Measurements from ENCODE around the gene DNAH12.

Gene DNAH12, protein sequence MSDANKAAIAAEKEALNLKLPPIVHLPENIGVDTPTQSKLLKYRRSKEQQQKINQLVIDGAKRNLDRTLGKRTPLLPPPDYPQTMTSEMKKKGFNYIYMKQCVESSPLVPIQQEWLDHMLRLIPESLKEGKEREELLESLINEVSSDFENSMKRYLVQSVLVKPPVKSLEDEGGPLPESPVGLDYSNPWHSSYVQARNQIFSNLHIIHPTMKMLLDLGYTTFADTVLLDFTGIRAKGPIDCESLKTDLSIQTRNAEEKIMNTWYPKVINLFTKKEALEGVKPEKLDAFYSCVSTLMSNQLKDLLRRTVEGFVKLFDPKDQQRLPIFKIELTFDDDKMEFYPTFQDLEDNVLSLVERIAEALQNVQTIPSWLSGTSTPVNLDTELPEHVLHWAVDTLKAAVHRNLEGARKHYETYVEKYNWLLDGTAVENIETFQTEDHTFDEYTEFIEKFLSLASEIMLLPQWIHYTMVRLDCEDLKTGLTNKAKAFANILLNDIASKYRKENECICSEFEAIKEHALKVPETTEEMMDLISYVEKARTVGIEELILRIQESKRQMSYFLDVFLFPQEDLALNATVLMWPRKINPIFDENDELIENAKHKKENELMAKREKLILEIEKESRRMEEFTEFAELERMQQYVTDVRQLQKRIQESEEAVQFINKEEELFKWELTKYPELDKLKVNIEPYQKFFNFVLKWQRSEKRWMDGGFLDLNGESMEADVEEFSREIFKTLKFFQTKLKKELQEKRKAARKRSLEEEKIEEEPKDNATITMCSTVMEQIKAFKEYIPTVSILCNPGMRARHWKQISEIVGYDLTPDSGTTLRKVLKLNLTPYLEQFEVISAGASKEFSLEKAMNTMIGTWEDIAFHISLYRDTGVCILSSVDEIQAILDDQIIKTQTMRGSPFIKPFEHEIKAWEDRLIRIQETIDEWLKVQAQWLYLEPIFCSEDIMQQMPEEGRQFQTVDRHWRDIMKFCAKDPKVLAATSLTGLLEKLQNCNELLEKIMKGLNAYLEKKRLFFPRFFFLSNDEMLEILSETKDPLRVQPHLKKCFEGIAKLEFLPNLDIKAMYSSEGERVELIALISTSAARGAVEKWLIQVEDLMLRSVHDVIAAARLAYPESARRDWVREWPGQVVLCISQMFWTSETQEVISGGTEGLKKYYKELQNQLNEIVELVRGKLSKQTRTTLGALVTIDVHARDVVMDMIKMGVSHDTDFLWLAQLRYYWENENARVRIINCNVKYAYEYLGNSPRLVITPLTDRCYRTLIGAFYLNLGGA (N-terminal part only)

DNA sequence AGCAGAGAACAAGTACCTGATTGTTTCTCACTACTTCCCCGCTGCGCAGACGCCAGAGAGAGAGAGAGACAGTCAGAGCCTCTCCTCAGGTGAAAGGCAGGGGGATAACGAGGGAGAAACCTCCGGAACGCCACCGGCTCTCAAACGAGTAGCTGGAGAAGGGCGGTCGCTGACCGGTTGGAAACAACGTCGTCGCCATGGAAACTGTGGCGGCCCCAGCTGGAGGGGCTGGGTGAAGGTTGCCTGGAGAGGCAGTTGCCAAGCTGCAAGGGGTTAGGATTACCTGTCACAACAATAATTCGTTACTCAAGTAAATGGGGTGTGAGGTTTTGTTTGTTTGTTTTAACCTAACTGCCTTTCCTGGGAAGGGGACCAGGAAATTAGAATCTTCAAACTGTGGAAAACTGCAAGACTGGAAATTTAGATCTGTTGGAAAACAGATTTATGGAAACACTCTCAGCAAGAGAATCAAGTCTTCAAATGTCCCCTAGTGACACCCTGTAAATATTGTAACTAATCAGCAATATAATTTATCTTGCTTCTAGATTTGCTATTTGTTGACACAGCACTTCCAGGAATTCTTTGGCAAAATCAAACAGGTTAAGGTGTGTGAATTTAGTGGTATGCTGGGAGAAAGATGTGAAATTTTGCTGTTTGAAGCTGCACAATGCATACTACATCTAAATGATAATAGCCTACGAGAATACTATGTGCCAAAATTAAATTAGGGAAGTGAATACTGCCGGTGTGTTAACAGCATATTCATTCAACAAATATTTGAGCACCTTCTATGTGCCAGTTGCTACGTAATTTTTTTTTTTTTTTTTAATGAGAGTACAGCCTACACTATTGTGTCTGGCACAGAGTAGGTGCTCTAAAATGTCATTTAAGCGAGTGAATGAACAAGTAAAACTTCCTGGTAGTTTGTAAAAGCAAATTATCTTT lies at the start of gene DNAH12:
TSS of gene DNAH12 (minus strand) at position 164 of the 945 bp plus-strand sequence. CDS start 1,474 bp downstream, outside the sequence.
- no peak for DNase-seq

DNA sequence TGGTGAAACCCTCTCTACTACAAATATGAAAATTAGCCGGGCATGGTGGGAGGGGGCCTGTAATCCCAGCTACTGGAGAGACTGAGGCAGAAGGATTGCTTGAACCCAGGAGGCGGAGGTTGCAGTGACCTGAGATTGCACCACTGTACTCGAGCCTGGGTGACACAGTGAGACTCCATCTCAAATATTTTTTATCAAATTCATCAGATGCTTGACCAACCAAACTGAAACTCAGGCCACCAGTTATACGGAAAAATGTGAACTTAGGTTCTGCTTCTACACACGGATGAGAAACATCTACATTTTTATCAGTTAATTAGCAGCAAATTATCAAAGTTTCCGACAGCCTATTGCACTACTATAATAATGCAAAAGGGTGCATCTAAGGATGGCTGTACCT lies 48.2 kb upstream of the DNAH12 start:
- DNase-seq, result no peak

- no peak for DNase-seq
These were observed 43.8 kb upstream of the DNAH12 start for GRCh38 chr3:57587905-57588304.

- DNase-seq, result no peak
These were observed 42.6 kb upstream of the DNAH12 start for GRCh38 chr3:57586778-57587177.

DNA sequence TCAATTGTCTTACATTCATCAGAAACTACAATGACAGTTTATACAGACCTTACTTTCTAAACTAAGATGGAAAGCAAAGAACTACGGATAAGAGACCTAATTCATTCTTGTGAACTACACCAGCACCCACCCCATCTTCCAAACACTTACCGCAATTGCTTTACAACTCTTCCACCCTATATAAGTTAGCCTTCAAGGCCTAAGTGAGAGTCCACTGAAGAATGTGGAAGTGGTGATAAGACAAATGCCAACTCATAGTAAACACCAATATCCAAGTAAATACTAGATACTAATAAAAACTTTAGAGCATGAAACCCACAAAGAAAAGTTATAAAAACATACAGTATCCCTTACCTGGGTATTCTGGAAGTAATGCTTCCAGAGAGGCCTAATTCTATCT lies 39.4 kb upstream of the DNAH12 start:
- DNase-seq, result no peak

- no peak for DNase-seq
These were observed 38.5 kb upstream of the DNAH12 start for GRCh38 chr3:57582474-57583168.

GRCh38 chr3:57577801-57578200 lies 33.7 kb upstream of the DNAH12 start:
- no peak for DNase-seq

DNA sequence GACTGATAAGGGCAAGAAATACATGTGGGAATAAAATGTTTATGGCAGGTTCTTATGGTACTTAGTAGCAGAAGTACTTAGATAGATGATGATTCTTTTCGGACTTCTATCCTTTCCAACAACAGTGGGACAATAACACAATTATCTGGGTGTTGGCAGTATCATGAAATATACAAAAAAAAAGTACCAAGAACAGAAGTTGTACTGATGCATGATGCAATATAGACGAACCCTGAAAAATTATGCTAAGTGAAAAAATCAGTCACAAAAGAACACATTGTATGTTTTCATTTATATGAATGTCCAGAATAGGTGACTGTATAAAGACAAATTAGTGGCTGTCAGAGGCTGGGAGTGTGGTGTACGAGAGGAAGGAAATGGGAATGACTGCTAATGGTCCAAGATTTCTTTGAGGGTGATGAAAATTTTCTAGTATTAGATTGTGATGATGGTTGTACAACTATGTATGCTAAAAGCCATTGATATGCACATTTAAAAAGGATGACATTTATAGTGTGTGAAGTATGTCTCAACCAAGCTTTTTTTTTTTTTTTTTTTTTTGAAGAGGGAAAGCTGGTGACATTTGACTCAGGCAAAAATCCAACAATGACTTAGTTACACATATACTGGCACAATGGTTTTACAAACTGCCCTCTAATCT lies 32.0 kb upstream of the DNAH12 start:
- DNase-seq, result no peak

DNA sequence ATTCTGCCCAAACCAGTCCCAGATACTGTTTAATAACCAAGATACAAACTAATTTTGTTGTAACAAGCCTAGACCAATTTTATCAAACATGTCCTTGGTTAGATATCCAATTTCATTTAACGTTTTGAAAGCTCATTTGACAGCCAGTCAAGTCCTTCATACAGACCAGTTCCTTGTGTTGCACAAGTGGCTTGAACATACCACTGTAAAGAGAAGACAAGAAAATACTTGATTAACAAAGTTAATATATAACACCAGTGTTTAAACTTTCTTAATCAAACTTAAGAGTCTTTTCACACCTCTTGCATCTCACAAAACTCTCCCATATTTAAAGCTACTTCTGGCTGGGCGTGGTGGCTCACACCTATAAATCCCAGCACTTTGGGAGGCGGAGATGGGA lies 28.0 kb upstream of the DNAH12 start:
- no peak for DNase-seq

GRCh38 chr3:57570878-57571277 lies 26.7 kb upstream of the DNAH12 start:
- no peak for DNase-seq

GRCh38 chr3:57569859-57570450 lies 25.8 kb upstream of the DNAH12 start:
- no peak for DNase-seq

GRCh38 chr3:57559526-57559925 lies 15.4 kb upstream of the DNAH12 start:
- DNase-seq, result no peak

GRCh38 chr3:57557085-57557537 lies 13.0 kb upstream of the DNAH12 start:
- no peak for DNase-seq

- no peak for DNase-seq
These were observed 12.4 kb upstream of the DNAH12 start for GRCh38 chr3:57556459-57557084.

DNA sequence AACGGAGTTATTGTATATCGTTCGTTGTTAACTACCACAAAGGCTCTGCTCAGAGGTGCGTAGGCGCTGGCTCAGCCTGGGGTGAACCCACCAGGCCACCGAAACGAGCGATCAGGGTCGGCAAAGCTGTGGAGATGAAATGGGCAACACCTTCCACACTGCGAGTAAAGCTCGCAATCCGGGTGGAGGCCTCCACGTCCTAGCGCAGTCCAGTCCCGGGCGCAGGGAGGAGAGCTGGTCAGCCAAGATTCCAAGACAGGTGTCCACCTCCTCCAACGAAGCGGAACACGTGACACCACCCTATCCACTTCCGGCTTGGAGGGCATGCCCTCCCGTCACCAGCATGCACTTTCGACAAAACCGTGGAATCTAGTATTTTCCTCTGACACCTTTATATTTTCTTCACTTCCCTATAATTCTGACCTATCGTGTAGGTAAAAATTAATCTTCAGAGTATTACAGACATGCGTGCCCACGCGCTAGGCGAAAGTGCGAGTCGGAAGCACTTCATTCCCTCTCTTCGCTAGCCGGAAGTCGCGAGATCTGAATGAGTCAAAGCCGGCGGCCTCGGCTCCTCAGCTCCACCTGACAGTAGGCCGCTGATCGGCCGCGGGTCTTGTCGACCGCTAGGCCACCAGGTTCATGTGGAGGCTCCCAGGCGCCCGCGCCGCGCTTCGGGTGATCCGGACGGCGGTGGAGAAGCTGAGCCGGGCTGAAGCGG lies 11.8 kb upstream of the DNAH12 start, which contains the start of gene PDE12:
TSS of gene PDE12 (plus strand) at position 537 of the 721 bp plus-strand sequence. CDS start at position 643, 106 bp downstream.
- peak; percentile 95 for DNase-seq

DNA sequence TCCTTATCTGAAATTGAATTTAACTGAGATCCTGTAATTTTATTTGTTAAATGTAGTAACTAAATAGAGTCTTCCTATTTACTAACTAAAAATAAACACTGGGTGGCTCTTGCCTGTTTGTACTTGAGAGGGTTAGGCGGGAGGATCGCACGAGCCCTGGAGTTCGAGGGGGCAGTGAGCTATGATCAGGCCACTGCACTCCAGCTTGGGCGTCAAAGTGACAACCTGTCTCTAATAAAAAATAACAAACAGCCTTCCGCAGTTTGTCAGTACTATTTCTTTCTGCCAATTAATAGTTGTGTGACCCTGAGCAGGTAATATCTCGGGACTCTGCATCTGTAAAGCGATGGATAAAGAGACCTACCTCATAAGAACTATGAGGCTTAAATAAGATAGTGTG lies 11.2 kb upstream of the DNAH12 start:
- DNase-seq, result no peak

DNA sequence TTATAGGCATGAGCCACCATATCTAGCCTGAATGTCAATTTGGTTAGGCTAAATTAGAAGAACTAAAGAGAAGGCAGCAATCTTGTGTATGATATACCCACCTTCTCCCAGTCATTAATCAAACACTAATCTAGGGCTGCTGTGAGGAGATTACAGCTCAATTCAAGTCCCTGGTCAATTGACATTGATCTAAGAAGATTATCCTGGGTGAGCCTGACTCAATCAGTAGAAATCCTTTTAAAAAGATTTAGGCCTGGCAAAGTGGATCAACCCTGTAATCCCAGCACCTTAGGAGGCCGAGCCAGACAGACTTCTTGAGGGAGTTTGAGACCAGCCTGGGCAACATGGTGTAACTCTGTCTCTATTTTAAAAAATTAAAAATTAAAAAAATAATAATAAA lies 2.5 kb upstream of the DNAH12 start:
- no peak for DNase-seq

- DNase-seq, result no peak
These were observed 1.6 kb upstream of the DNAH12 start for GRCh38 chr3:57545636-57546268.
